HepG2 (cell line): ENCODE data around the gene RAB34. TPM values are rescaled to one million over a fixed set of nuclear protein-coding genes. Genes with fewer than 3 reads are reported as not detected.
A peak's percentile ranks its signal among the peaks of the same experiment; 100 is the strongest.

Experiments used
- DPF2 ChIP-seq: sonication (generic); formaldehyde crosslinking; IDR thresholded peaks from 2 replicates; pipeline ENCODE4 v1.4.0; 2020; ENCODE audit warnings: mild to moderate bottlenecking, low read depth, missing genetic modification reagents, borderline replicate concordance
- GABPB1 ChIP-seq: IDR thresholded peaks from 2 replicates; pipeline ENCODE4 v1.6.1; 2016; ENCODE audit warnings: mild to moderate bottlenecking, missing genetic modification reagents, moderate library complexity, missing compliant biosample characterization
- KDM1A ChIP-seq: IDR thresholded peaks from 2 replicates; pipeline ENCODE4 v1.6.1; 2016; ENCODE audit warnings: missing compliant biosample characterization
- KLF13 ChIP-seq: sonication (generic); formaldehyde crosslinking; IDR thresholded peaks from 2 replicates; pipeline ENCODE4 v1.4.0; 2020; ENCODE audit warnings: mild to moderate bottlenecking, missing genetic modification reagents
- MAZ ChIP-seq, 2 experiments: sonication (generic) in 1 of 2; formaldehyde crosslinking in 1 of 2; IDR thresholded peaks; 2 replicates each; pipeline versions ENCODE4 v1.5.0 to v1.6.1; 2012 to 2020; ENCODE audit warnings: low read depth in 2 of 2, mild to moderate bottlenecking in 2 of 2, borderline replicate concordance in 1 of 2, improper control_type of control experiment in 1 of 2, low read length in 1 of 2, missing genetic modification reagents in 1 of 2, moderate library complexity in 1 of 2
- MXD3 ChIP-seq: IDR thresholded peaks from 2 replicates; pipeline ENCODE4 v1.6.1; 2016; ENCODE audit warnings: mild to moderate bottlenecking, missing biosample characterization, missing genetic modification reagents
- NR2C2 ChIP-seq: sonication (generic); formaldehyde crosslinking; IDR thresholded peaks from 2 replicates; pipeline ENCODE4 v1.4.0; 2020; ENCODE audit warnings: missing genetic modification reagents, mild to moderate bottlenecking, moderate library complexity, borderline replicate concordance
- PATZ1 ChIP-seq: sonication (generic); formaldehyde crosslinking; IDR thresholded peaks from 2 replicates; pipeline ENCODE4 v1.4.0; 2020; ENCODE audit warnings: missing genetic modification reagents
- SMARCC2 ChIP-seq: fragments of 450-650 bp; IDR thresholded peaks from 2 replicates; pipeline ENCODE4 v1.6.1; 2017; ENCODE audit warnings: antibody characterized with exemption, mild to moderate bottlenecking
- SRF ChIP-seq: IDR thresholded peaks from 2 replicates; pipeline ENCODE4 v1.6.1; 2011; ENCODE audit warnings: mild to moderate bottlenecking, low read depth, low read length, moderate library complexity
- ZBED4 ChIP-seq: sonication (generic); formaldehyde crosslinking; IDR thresholded peaks from 2 replicates; pipeline ENCODE4 v1.4.0; 2020; ENCODE audit warnings: missing genetic modification reagents, borderline replicate concordance
- ZBTB20 ChIP-seq: sonication (generic); formaldehyde crosslinking; IDR thresholded peaks from 2 replicates; pipeline ENCODE4 v1.8.1; 2023; ENCODE audit warnings: missing genetic modification reagents, low read depth, mild to moderate bottlenecking, borderline replicate concordance
- ZBTB7B ChIP-seq: sonication (generic); formaldehyde crosslinking; IDR thresholded peaks from 2 replicates; pipeline ENCODE4 v1.4.0; 2020; ENCODE audit warnings: missing genetic modification reagents
- ZFP90 ChIP-seq: sonication (generic); formaldehyde crosslinking; IDR thresholded peaks from 2 replicates; pipeline ENCODE4 v1.8.0; 2022; ENCODE audit warnings: missing genetic modification reagents, mild to moderate bottlenecking, inconsistent platforms, borderline replicate concordance
- ZGPAT ChIP-seq: IDR thresholded peaks from 2 replicates; pipeline ENCODE4 v1.6.1; 2016; ENCODE audit warnings: mild to moderate bottlenecking
- ZNF17 ChIP-seq: sonication (generic); formaldehyde crosslinking; IDR thresholded peaks from 2 replicates; pipeline ENCODE4 v1.5.0; 2020; ENCODE audit warnings: mild to moderate bottlenecking, missing genetic modification reagents
- ZNF274 ChIP-seq: sonication (generic); formaldehyde crosslinking; IDR thresholded peaks from 2 replicates; pipeline ENCODE4 v1.5.1; 2020; ENCODE audit warnings: mild to moderate bottlenecking, missing genetic modification reagents
- ZNF563 ChIP-seq: sonication (generic); formaldehyde crosslinking; IDR thresholded peaks from 2 replicates; pipeline ENCODE4 v1.8.0; 2022; ENCODE audit warnings: mild to moderate bottlenecking, moderate library complexity, missing genetic modification reagents
- ZNF570 ChIP-seq: sonication (generic); formaldehyde crosslinking; IDR thresholded peaks from 2 replicates; pipeline ENCODE4 v1.4.0; 2020; ENCODE audit warnings: mild to moderate bottlenecking, missing genetic modification reagents, borderline replicate concordance
- ZNF7 ChIP-seq: IDR thresholded peaks from 2 replicates; pipeline ENCODE4 v1.6.1; 2016; ENCODE audit warnings: missing biosample characterization, missing genetic modification reagents
- ZNF83 ChIP-seq: sonication (generic); formaldehyde crosslinking; IDR thresholded peaks from 2 replicates; pipeline ENCODE4 v1.4.0; 2020; ENCODE audit warnings: missing genetic modification reagents, mild to moderate bottlenecking, borderline replicate concordance
- ZSCAN9 ChIP-seq: IDR thresholded peaks from 2 replicates; pipeline ENCODE4 v1.6.1; 2016; ENCODE audit warnings: borderline replicate concordance
- polyA plus RNA-seq, 8 experiments: library from polyadenylated mRNA; depleted of rRNA in 3 of 8; stranded (reverse) in 7 of 8; unstranded in 1 of 8; fragments of >200 nt; fragmentation: Illumina TruSeq in 4 of 8; extraction: Trizol in 4 of 8; gene quantifications; 2 replicates each; pipeline versions ENCODE4 v1.2.1 to v1.2.3, GENCODE V29; 2011 to 2016; ENCODE audit warnings: low read depth in 4 of 8, missing spikeins in 1 of 8, mixed read lengths in 1 of 8; ENCODE audit not compliant: insufficient read depth in 1 of 8
- total RNA-seq, 5 experiments: library from RNA; depleted of rRNA; stranded (reverse); fragments of >200 nt; fragmentation: Illumina TruSeq; extraction: Trizol; gene quantifications; 2 replicates each; pipeline ENCODE4 v1.2.3, GENCODE V29; 2016; ENCODE audit warnings: low read depth in 1 of 5

Gene RAB34
- total and polyA plus RNA-seq, 2 of the 13 experiments (the other 11 are each of a cell fraction or from before 2014, with no cell fraction given), result 0.49 TPM; not detected in 1

GRCh38 chr17:28744972-28745785 is 27.5 kb upstream of the RAB34 start (continued):
- TF ChIP-seq MAZ (IDR thresholded peaks at IDR 0.05; ENCODE audit: borderline replicate concordance, low read depth, low read length) (no peak), MAZ (CRISPR knock-in tag; IDR thresholded peaks at IDR 0.05; ENCODE audit: low read depth) (peak; percentile 70), MXD3 (CRISPR knock-in tag) (no peak), ZFP90 (no peak; the same call in 1 of the 2 replicates), GABPB1 (CRISPR knock-in tag) (peak; percentile 68), NR2C2 (no peak), SMARCC2 (no peak), ZNF83 (CRISPR knock-in tag) (0 out of 2 replicates have a peak, but pooled peaks have one; percentile 1), PATZ1 (CRISPR knock-in tag) (peak; percentile 99), KLF13 (CRISPR knock-in tag) (no peak), ZBTB20 (CRISPR knock-in tag) (no peak; the same call in 1 of the 2 replicates), ZNF274 (CRISPR knock-in tag) (no peak), ZNF7 (CRISPR knock-in tag) (no peak), ZBED4 (CRISPR knock-in tag) (peak; percentile 58; the same call in 1 of the 2 replicates), ZSCAN9 (CRISPR knock-in tag) (no peak), KDM1A (CRISPR knock-in tag) (no peak), DPF2 (CRISPR knock-in tag) (no peak), ZNF563 (CRISPR knock-in tag) (no peak), ZGPAT (CRISPR knock-in tag) (peak; percentile 20; the same call in 1 of the 2 replicates), ZBTB7B (CRISPR knock-in tag) (peak; percentile 58; the same call in 1 of the 2 replicates), ZNF17 (CRISPR knock-in tag) (no peak), ZNF570 (no peak), SRF (no peak)
